Pancreas (tissue), 10 donors: ENCODE measurements around the gene EPX. TPM values are rescaled to one million over a fixed set of nuclear protein-coding genes. Genes with fewer than 3 reads are reported as not detected.

Experiments used
- ATAC-seq, 4 donors: fragments of 200-7000 bp; cut with Tn5 transposase; one replicate each; pipeline versions ENCODE4 v1.8.0 to v1.9.1; 2020; ENCODE audit warnings: mild to moderate bottlenecking in 4 of 4, moderate library complexity in 4 of 4
- DNase-seq, 6 donors: peaks; one replicate each; pipeline ENCODE4 v3.0.0-alpha.2; 2020
- FAIRE-seq: peaks from 2 replicates; lab custom pipeline; 2012; peaks lifted over from hg19 to GRCh38; lab: Jason Lieb, UNC
- H3K27ac ChIP-seq, 4 donors: fragments of 200-600 bp; sonication (generic); 1 replicate in 3 of 4; 2 replicates in 1 of 4; pipeline versions ENCODE4 v1.5.0 to v1.8.0; 2020
- H3K27me3 ChIP-seq, 4 donors: fragments of 200-600 bp; one replicate each; pipeline ENCODE4 v1.8.0; 2021
- H3K36me3 ChIP-seq, 3 donors: fragments of 200-600 bp; sonication (generic) in 1 of 3; one replicate each; pipeline versions ENCODE4 v1.5.0 to v1.8.0; 2020 to 2021
- H3K4me1 ChIP-seq, 3 donors: fragments of 200-600 bp; one replicate each; pipeline ENCODE4 v1.8.0; 2021
- H3K4me3 ChIP-seq, 4 donors: fragments of 200-600 bp; sonication (generic) in 2 of 4; one replicate each; pipeline versions ENCODE4 v1.5.0 to v1.8.0; 2020 to 2021
- H3K9me3 ChIP-seq, 4 donors: fragments of 200-600 bp; one replicate each; pipeline ENCODE4 v1.8.0; 2021
- CTCF ChIP-seq, 4 donors: fragments of 200-600 bp; sonication (generic) in 3 of 4; IDR thresholded peaks; one replicate each; pipeline versions ENCODE4 v1.5.0 to v1.8.0; 2021; ENCODE audit warnings: antibody characterized with exemption in 4 of 4
- WGBS, 2 donors: extraction: QIAGEN DNeasy Blood & Tissue Kit; methylation state at CpG; one replicate each; pipeline ENCODE4 v1.1.7; 2013; 5-methylcytosine and 5-hydroxymethylcytosine counted together
- intact Hi-C, 3 donors: fragments of 100-400 bp; cut with DNase I; formaldehyde crosslinking; loops; one replicate each; pipeline versions ENCODE4 v1.11.1 to v1.14.2; 2022
- polyA plus RNA-seq, 2 donors: library from polyadenylated mRNA; stranded (reverse); fragments of 200-250 nt; gene quantifications; one replicate each; pipeline ENCODE4 v1.2.3, GENCODE V29; 2013
- total RNA-seq, 6 donors: library from RNA; stranded (reverse); fragmentation: NEBNext Ultra II Directional in 4 of 6; extraction: Animal tissue kit (Norgen Biotek cat#: 25700) in 4 of 6; gene quantifications; one replicate each; pipeline versions ENCODE4 v1.2.1 to v1.2.4, GENCODE V29; 2021 to 2023
- donor health status: healthy with polysubstance abuse.
- donor health status: DM: no; HTN: no; CAD: no; lungs with moderate emphysema.
- donor health status: DM: no; HTN: no; CAD: no.
- donor health status: control.
- donor health status: control.
- donor health status: Bipolar disorder and iron deficiency.
- donor health status: DM: yes; HTN: yes; CAD: no.
- donor health status: DM: no; HTN: no; CAD: no.
- donor health status: DM: no; HTN: no; CAD: no.
- donor health status: DM: yes; HTN: yes; CAD: no.

Gene EPX
- total and polyA plus RNA-seq, 8 donors: not detected

GRCh38 chr17:58219789-58220183, 27.3 kb downstream of the EPX start:
- no peaks in the 10 kb centered on the region for H3K9me3 ChIP-seq
- H3K27me3 ChIP-seq: no peaks in the 10 kb centered on the region
- no peak for DNase-seq
- H3K4me1 ChIP-seq: peaks cover 0 to 6% (median 5%) of the 10 kb centered on the region in 3 donors
- H3K36me3 ChIP-seq: no peaks in the 10 kb centered on the region
- TF ChIP-seq CTCF (IDR thresholded peaks at IDR 0.05): no peak
- 31 to 35% methylated on average over 7 of the region's 7 CpGs for WGBS, 2 donors
- FAIRE-seq: no peak
- peak overlapping the region in 3 of 4 donors; percentile 29 to 77 (median 69) for H3K27ac ChIP-seq
- H3K4me3 ChIP-seq: peak overlapping the region; percentile 57 to 80 (median 64)
- ATAC-seq: peak in 3 of 4 donors; percentile 2 to 5 (median 2)
- intact Hi-C loops: no loop called here

- 44 to 46% methylated on average over 1 of the region's 1 CpG for WGBS, 2 donors
- FAIRE-seq (no peak), ATAC-seq (no peak), DNase-seq (no peak)
- Histone ChIP-seq H3K36me3 (no peaks in the 10 kb centered on the region), H3K27ac (no peak overlapping the region), H3K4me3 (no peak overlapping the region), H3K9me3 (no peaks in the 10 kb centered on the region), H3K4me1 (peaks cover 0 to 6% (median 5%) of the 10 kb centered on the region in 3 donors), H3K27me3 (no peaks in the 10 kb centered on the region)
- TF ChIP-seq CTCF (IDR thresholded peaks at IDR 0.05): no peak
- intact Hi-C loops: no loop called here
These were observed 31.8 kb downstream of the EPX start for GRCh38 chr17:58224315-58224714.

- Histone ChIP-seq H3K4me1 (no peaks in the 10 kb centered on the region), H3K27me3 (no peaks in the 10 kb centered on the region), H3K9me3 (no peaks in the 10 kb centered on the region), H3K36me3 (no peaks in the 10 kb centered on the region), H3K27ac (no peak overlapping the region), H3K4me3 (no peak overlapping the region)
- DNase-seq (no peak), ATAC-seq (no peak), FAIRE-seq (no peak)
- WGBS, 2 donors: 64 to 72% methylated on average over 3 of the region's 3 CpGs
- no peak for TF ChIP-seq CTCF (IDR thresholded peaks at IDR 0.05)
- intact Hi-C loops: no loop called here
These were observed 35.2 kb downstream of the EPX start for GRCh38 chr17:58227733-58228132.

- H3K27ac ChIP-seq: no peak overlapping the region
- ATAC-seq: no peak
- no peak for DNase-seq
- no peaks in the 10 kb centered on the region for H3K36me3 ChIP-seq
- no peaks in the 10 kb centered on the region for H3K4me1 ChIP-seq
- H3K4me3 ChIP-seq: no peak overlapping the region
- 30 to 34% methylated on average over 3 of the region's 3 CpGs for WGBS, 2 donors
- intact Hi-C loops: no loop called here
- TF ChIP-seq CTCF (IDR thresholded peaks at IDR 0.05): no peak
- H3K9me3 ChIP-seq: no peaks in the 10 kb centered on the region
- H3K27me3 ChIP-seq: no peaks in the 10 kb centered on the region
- FAIRE-seq: no peak
These were observed 36.2 kb downstream of the EPX start for GRCh38 chr17:58228679-58229078.

GRCh38 chr17:58229384-58229783, 36.9 kb downstream of the EPX start:
- no peak overlapping the region for H3K4me3 ChIP-seq
- H3K4me1 ChIP-seq: no peaks in the 10 kb centered on the region
- no peaks in the 10 kb centered on the region for H3K36me3 ChIP-seq
- no peak for DNase-seq
- ATAC-seq: no peak
- H3K9me3 ChIP-seq: no peaks in the 10 kb centered on the region
- intact Hi-C loops: no loop called here
- H3K27ac ChIP-seq: no peak overlapping the region
- 68 to 70% methylated on average over 1 of the region's 1 CpG for WGBS, 2 donors
- no peaks in the 10 kb centered on the region for H3K27me3 ChIP-seq
- no peak for FAIRE-seq
- no peak for TF ChIP-seq CTCF (IDR thresholded peaks at IDR 0.05)
